T-helper 2 cell (primary cell): ENCODE data around the gene TEX14.
"Not testable (repeated sequence)": the region's sequence is repeated elsewhere in the genome, so short reads cannot be mapped to it uniquely, and the experiment has no call there.

Experiments
- DNase-seq, 5 experiments: peaks; one replicate each; pipeline versions ENCODE4 v3.0.0 to v3.0.0-alpha.2; 2012 to 2022

Gene TEX14

DNA sequence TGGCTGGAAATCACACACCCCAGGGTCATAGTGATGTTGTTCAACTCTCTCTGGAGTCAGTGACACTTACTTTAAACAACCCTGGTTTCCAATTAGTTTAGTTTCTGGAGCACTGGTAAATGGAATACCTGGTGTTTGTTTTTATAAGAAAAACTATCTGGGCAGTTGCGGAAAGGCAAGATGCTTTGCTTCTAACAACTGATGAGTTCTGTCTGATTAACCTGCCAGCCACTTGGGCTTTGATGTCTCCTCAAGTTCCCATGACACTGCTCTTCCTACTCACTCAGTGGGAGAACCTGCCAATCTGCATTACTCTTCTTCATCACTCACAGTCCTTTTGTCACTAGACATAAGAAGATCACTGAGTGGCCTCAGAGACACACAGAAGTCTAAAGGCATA lies 98.7 kb downstream of the TEX14 start:
- no peak for DNase-seq

DNA sequence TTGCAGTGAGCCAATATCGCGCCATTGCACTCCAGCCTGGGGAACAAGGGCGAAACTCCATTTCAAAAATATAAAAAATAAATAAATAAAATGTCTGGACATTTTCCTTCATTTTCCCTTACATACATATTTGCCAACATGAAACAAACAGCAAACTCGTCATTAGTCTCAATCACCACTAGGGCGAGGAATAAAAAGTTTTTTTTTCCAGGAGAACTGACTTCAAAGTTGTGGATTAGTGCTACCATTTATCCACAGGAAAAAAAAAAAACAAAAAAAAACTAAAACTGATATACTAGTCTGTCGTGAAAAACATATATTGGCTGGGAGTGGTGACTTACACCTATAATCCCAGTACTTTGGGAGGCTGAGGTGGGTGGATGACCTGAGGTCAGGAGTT lies 100.4 kb downstream of the TEX14 start:
- no peak for DNase-seq

- DNase-seq: no peak
Measured at GRCh38 chr17:58590377-58590776, 101.5 kb downstream of the TEX14 start.

DNA sequence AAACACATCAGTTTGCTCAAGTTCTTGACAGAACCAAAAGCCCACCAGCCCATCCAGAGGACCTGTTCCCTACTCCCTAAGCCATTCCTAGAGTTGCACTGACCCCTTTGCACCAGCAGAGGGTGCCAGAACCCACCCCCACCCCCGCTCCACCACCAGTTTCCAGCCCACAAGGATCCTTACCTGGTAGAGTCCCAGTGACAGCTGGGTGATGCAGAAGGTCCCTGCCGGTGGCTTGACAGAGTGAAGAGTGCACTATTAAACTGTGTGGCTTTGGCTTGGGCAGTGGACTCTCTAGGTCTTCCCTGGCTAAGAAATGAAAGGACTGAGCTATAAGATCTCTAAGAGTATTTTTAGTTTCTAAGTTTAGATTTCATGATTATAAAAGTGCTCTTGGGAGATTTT lies 104.1 kb downstream of the TEX14 start:
- DNase-seq: peak; percentile 16 to 63 (median 45)

- no peak for DNase-seq
Measured at GRCh38 chr17:58586009-58586644, 105.7 kb downstream of the TEX14 start.

- no peak for DNase-seq
Measured at GRCh38 chr17:58585554-58585953, 106.3 kb downstream of the TEX14 start.

DNA sequence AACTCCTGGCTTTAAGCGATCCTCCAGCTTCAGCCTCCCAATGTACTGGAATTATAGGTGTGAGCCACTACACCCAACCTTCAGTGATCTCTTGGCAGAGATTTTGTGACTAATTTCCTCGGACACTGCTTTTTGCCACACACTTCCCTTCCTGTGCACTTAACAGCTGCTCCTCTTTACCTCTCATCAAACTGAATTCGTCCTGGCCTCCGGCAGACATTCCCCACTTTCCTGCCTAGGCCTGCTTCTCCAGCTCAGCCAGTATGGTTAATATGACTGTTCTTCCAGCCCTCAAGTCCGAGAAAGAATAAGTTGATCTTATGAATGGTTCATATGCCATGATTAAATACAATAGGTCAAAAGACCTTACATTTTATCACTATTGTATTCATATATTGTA lies 108.4 kb downstream of the TEX14 start:
- no peak for DNase-seq

DNA sequence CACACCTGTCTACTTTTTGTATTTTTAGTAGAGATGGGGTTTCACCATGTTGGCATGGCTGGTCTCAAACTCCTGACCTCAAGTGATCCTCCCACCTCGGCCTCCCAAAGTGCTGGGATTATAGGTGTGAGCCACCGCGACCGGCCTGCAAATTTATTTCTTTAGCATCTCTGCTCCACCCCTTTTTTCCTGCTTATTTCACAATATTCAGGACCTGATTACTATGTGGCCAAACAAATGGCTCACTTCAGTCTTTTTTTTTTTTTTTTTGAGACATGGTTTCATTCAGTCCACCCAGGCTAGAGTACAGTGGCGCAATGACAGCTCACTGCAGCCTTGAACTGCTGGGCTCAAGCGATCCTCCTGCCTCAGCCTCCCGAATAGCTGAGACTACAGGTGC lies 109.1 kb downstream of the TEX14 start:
- not testable (repeated sequence) for DNase-seq

DNA sequence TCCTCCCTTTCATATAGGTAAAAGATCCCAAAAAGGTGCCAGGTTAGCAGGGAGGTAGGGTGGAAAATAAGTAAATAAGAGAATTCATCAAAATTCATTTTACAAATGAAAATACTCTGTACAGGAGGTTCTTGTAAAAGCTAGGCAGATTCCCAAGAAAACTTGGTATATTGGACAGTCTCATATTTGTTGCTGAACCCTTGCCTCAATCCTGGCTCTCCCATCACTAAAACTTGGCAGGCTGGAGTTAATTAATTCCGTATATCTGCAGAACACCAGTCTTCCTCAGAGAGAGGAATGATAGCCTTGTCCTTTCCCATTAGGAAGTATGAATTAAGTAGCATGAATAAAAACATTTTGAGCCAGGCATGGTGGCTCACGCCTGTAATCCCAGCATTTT lies 111.2 kb downstream of the TEX14 start:
- DNase-seq: no peak

- DNase-seq: peak in 4 of 5 experiments; percentile 10 to 66 (median 24)
Measured at GRCh38 chr17:58577696-58578095, 114.1 kb downstream of the TEX14 start.

DNA sequence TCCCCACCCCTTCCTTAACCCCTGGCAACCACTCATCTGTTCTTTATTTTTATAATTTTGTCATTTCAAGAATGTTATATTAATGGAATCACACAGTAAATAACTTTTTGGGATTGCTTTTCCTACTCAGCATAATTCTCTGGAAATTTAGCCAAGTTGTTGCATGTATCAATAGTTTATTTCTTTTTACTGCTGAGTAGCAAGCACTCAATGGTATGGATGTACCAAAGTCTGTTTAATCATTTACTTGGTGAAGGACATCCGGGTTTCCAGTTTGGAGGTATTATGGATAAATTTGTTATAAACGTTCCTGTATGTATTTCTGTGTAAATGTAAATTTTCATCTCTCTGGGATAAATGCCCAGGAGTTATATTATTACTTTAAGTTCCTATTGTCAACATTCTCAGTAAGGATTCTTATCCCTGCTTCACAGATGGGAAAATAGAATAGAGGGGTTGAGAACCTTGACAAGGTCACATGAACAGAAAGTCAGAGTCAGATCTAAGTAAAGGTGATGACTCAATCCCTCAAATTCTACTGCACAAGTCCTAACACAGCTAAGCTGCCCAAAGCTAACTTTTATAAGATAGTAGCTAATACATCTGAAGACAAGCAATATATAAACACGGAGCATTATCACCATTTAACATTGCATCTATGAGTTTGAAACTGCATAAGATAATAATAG lies 115.0 kb downstream of the TEX14 start:
- DNase-seq: no peak

DNA sequence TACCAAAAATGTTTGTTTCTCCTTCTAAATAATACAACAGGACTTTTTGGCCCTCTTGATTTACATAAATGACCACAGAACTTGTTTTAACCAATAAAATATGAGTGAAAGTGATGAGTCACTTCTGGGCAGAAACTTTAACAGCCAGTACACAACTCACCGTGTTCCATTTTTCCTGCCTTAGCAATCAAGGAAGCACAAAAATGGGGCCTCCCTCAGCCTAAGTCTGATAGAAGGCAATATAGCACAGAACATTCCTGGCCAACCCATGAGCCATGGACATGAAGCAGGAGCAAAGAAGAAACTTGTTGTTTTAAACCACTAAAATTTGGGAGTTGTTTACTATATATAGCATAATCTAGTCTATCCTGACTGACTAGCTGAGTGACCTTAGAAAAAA lies 116.3 kb downstream of the TEX14 start:
- DNase-seq: no peak

- no peak for DNase-seq
Measured at GRCh38 chr17:58574025-58574424, 117.8 kb downstream of the TEX14 start.

GRCh38 chr17:58572846-58573245 lies 119.0 kb downstream of the TEX14 start:
- DNase-seq: no peak

- no peak for DNase-seq
Measured at GRCh38 chr17:58570758-58571157, 121.1 kb downstream of the TEX14 start.

- no peak for DNase-seq
Measured at GRCh38 chr17:58569196-58569595, 122.6 kb downstream of the TEX14 start.

GRCh38 chr17:58568044-58568799 lies 123.6 kb downstream of the TEX14 start:
- no peak for DNase-seq

- no peak for DNase-seq
Measured at GRCh38 chr17:58565389-58566311, 126.2 kb downstream of the TEX14 start.

GRCh38 chr17:58564971-58565370 lies 126.9 kb downstream of the TEX14 start:
- DNase-seq: no peak

DNA sequence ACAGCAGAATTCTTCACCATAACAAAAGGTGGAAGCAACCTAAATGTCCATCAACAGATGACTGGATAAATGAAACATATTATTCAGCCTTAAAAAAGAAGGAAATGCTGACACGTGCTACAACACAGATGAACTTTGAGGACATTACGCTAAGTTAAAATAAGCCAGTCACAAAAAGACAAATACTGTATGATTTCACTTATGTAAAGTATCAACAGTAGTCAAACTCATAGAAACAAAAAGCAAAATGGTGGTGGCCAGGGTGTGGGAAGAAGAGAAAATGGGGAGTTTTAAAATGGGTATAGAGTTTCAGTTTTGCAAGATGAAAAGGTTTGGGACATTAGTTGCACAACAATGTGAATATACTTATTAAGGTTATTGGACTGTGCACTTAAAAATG lies 127.6 kb downstream of the TEX14 start:
- no peak for DNase-seq

DNA sequence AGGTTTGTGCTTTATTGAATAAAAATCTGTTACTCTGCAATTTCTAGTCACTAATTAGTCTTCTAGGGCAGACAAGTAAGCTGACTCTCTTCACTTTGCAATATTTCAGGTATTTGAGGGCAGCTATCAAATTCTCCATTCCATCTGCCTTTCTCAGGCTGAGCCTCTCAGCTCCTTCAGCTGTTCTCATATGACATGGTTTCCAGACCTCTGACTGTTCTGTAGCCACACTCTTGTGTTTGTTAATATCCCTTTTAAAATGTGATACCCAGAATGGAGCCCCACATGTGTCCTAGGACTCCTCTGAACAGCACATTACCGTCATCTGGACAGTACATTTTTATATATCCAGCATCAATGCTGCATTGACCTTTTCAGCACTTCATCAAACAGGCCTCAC lies 131.3 kb downstream of the TEX14 start:
- DNase-seq: no peak

- DNase-seq: no peak
Measured at GRCh38 chr17:58557981-58558380, 133.9 kb downstream of the TEX14 start.

GRCh38 chr17:58556833-58557250 lies 135.0 kb downstream of the TEX14 start:
- peak in 1 of 5 experiments; percentile 19 for DNase-seq
